GM12878 (cell line): ENCODE results near the gene NACC1.

Experiments
- BACH1 ChIP-seq: fragments of 450-650 bp; IDR thresholded peaks from 2 replicates; pipeline ENCODE4 v1.6.1; 2017; ENCODE audit warnings: mild to moderate bottlenecking, borderline replicate concordance
- EGR1 ChIP-seq, 2 experiments: IDR thresholded peaks; 1 replicate in 1 of 2; 2 replicates in 1 of 2; pipeline ENCODE4 v1.6.1; 2011 to 2012; ENCODE audit warnings: low read depth in 2 of 2, low read length in 2 of 2, borderline replicate concordance in 1 of 2, mild to moderate bottlenecking in 1 of 2, moderate library complexity in 1 of 2
- SMC3 ChIP-seq: IDR thresholded peaks from 2 replicates; pipeline ENCODE4 v1.6.1; 2011; ENCODE audit warnings: low read length, improper control_type of control experiment, borderline replicate concordance
- ZNF384 ChIP-seq: IDR thresholded peaks from 2 replicates; pipeline ENCODE4 v1.6.1; 2012; ENCODE audit warnings: low read depth, mild to moderate bottlenecking, low read length, improper control_type of control experiment, borderline replicate concordance
- TF ChIP-seq, protein P1 (sequence below), 3 experiments: IDR thresholded peaks in 2 of 3; conservative IDR thresholded peaks in 1 of 3; 2 replicates each; pipeline ENCODE4 v1.5.1; 2011; ENCODE audit warnings: low read depth in 3 of 3, low read length in 3 of 3, mild to moderate bottlenecking in 3 of 3, control low read depth in 2 of 3, moderate library complexity in 2 of 3, inconsistent platforms in 1 of 3, mixed read lengths in 1 of 3; ENCODE audit not compliant: control insufficient read depth in 2 of 3, insufficient read depth in 1 of 3; ENCODE audit errors: extremely low read depth in 1 of 3
- TF ChIP-seq, protein P2 (sequence below): fragments of 450-650 bp; IDR thresholded peaks from 2 replicates; pipeline ENCODE4 v1.6.1; 2018; ENCODE audit warnings: borderline replicate concordance, mild to moderate bottlenecking; ENCODE audit not compliant: partially characterized antibody

DNA sequence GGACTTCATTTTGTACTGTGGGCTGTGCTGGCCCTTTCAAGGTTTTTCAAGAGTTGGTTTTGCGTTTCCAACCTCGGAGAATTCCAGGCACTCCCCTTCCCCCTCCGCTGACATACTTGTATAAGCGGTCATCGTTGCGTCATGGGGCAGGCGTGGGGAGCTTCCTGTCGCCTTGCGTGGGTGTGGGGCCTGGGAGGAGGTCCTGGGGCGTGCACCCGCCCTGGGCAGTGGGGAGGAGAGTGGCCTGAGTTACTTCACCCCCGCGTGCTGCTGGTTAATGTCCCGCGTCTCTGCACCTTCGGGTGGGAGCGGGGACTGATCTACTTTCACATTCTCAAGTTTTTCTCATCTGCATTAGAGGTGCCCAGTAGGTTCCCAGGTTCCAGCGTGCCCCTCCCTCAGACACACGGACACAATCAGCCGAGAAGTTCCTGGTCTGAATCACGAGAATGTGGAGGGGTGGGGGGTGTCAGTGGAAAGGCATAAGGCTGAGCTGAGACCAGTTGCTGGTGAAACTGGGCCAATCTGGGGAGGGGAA lies 36.2 kb downstream of the NACC1 start:
- peak; percentile 71 to 99 for TF ChIP-seq EGR1 (IDR thresholded peaks at IDR 0.05; ENCODE audit: borderline replicate concordance in 1 of 2, low read depth in 2 of 2, low read length in 2 of 2)
- peak; percentile 86; the same call in 1 of the 2 replicates for TF ChIP-seq BACH1
- no peak for TF ChIP-seq ZNF384
- 0 out of 2 replicates have a peak, but pooled peaks have one; percentile 13 for TF ChIP-seq SMC3
- TF ChIP-seq, protein P1, sequence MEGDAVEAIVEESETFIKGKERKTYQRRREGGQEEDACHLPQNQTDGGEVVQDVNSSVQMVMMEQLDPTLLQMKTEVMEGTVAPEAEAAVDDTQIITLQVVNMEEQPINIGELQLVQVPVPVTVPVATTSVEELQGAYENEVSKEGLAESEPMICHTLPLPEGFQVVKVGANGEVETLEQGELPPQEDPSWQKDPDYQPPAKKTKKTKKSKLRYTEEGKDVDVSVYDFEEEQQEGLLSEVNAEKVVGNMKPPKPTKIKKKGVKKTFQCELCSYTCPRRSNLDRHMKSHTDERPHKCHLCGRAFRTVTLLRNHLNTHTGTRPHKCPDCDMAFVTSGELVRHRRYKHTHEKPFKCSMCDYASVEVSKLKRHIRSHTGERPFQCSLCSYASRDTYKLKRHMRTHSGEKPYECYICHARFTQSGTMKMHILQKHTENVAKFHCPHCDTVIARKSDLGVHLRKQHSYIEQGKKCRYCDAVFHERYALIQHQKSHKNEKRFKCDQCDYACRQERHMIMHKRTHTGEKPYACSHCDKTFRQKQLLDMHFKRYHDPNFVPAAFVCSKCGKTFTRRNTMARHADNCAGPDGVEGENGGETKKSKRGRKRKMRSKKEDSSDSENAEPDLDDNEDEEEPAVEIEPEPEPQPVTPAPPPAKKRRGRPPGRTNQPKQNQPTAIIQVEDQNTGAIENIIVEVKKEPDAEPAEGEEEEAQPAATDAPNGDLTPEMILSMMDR (IDR thresholded peaks at IDR 0.05 in 2 of 3, conservative IDR thresholded peaks at IDR 0.05 in 1 of 3; ENCODE audit: control insufficient read depth in 2 of 3, extremely low read depth in 1 of 3, insufficient read depth in 1 of 3, low read depth in 3 of 3, low read length in 3 of 3): no peak
- TF ChIP-seq, protein P2, sequence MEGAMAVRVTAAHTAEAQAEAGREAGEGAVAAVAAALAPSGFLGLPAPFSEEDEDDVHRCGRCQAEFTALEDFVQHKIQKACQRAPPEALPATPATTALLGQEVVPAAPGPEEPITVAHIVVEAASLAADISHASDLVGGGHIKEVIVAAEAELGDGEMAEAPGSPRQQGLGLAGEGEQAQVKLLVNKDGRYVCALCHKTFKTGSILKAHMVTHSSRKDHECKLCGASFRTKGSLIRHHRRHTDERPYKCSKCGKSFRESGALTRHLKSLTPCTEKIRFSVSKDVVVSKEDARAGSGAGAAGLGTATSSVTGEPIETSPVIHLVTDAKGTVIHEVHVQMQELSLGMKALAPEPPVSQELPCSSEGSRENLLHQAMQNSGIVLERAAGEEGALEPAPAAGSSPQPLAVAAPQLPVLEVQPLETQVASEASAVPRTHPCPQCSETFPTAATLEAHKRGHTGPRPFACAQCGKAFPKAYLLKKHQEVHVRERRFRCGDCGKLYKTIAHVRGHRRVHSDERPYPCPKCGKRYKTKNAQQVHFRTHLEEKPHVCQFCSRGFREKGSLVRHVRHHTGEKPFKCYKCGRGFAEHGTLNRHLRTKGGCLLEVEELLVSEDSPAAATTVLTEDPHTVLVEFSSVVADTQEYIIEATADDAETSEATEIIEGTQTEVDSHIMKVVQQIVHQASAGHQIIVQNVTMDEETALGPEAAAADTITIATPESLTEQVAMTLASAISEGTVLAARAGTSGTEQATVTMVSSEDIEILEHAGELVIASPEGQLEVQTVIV: no peak
